Psoas muscle (tissue), 8 donors: ENCODE measurements around the gene LDLRAD4. TPM values are rescaled to one million over a fixed set of nuclear protein-coding genes. Genes with fewer than 3 reads are reported as not detected.

ENCODE experiments used
- ATAC-seq, 4 donors: fragments of 200-7000 bp; cut with Tn5 transposase; one replicate each; pipeline ENCODE4 v1.9.1; 2020; ENCODE audit warnings: moderate library complexity in 3 of 4, mild to moderate bottlenecking in 2 of 4
- DNase-seq, 2 donors: peaks; one replicate each; pipeline ENCODE4 v3.0.0-alpha.2; 2020
- H3K27ac ChIP-seq: fragments of 200-600 bp; one replicate; pipeline ENCODE4 v1.8.0; 2022
- H3K27me3 ChIP-seq, 3 donors: fragments of 200-600 bp in 1 of 3; one replicate each; pipeline versions ENCODE4 v1.6.1 to v1.8.0; 2013 to 2022; ENCODE audit warnings: low read length in 2 of 3, mild to moderate bottlenecking in 2 of 3, moderate library complexity in 1 of 3; ENCODE audit not compliant: insufficient read depth in 3 of 3
- H3K36me3 ChIP-seq, 2 donors: fragments of 200-600 bp in 1 of 2; one replicate each; pipeline versions ENCODE4 v1.6.1 to v1.8.0; 2013 to 2022; ENCODE audit warnings: low read depth in 1 of 2, mild to moderate bottlenecking in 1 of 2, moderate library complexity in 1 of 2; ENCODE audit not compliant: insufficient read depth in 1 of 2
- H3K4me1 ChIP-seq: fragments of 200-600 bp; one replicate; pipeline ENCODE4 v1.8.0; 2022
- H3K4me3 ChIP-seq: fragments of 200-600 bp; one replicate; pipeline ENCODE4 v1.8.0; 2022; ENCODE audit warnings: mild to moderate bottlenecking
- H3K9me3 ChIP-seq: fragments of 200-600 bp; one replicate; pipeline ENCODE4 v1.8.0; 2022
- WGBS, 3 donors: extraction: QIAGEN DNeasy Blood & Tissue Kit; methylation state at CpG; one replicate each; pipeline versions ENCODE4 v1.1.6 to v1.1.7; 2013; 5-methylcytosine and 5-hydroxymethylcytosine counted together
- intact Hi-C, 2 donors: fragments of 100-400 bp; cut with DNase I; formaldehyde crosslinking; loops; one replicate each; pipeline versions ENCODE4 v1.11.0 to v1.14.2; 2022
- polyA plus RNA-seq, 3 donors: library from polyadenylated mRNA; stranded (reverse); fragments of 200-250 nt; gene quantifications; one replicate each; pipeline ENCODE4 v1.2.3, GENCODE V29; 2013
- total RNA-seq, 4 donors: library from RNA; stranded (reverse); fragmentation: NEBNext Ultra II Directional in 2 of 4; extraction: Animal tissue kit (Norgen Biotek cat#: 25700) in 2 of 4; gene quantifications; one replicate each; pipeline versions ENCODE4 v1.2.1 to v1.2.4, GENCODE V29; 2021 to 2023
- TF ChIP-seq, protein P1 (sequence below): fragments of 200-600 bp; IDR thresholded peaks from one replicate; pipeline ENCODE4 v1.8.0; 2022; ENCODE audit warnings: antibody characterized with exemption
- donor health status: healthy with polysubstance abuse.
- donor health status: DM: no; HTN: no; CAD: no; lungs with moderate emphysema.
- donor health status: Bipolar disorder and iron deficiency.
- donor health status: healthy.
- donor health status: DM: yes; HTN: yes; CAD: no.
- donor health status: DM: no; HTN: no; CAD: no.
- donor health status: DM: no; HTN: no; CAD: no.
- donor health status: DM: yes; HTN: yes; CAD: no.

The LDLRAD4 gene
- total and polyA plus RNA-seq, 7 donors, result 1.8 to 13.9 (median 3.8) TPM

DNA sequence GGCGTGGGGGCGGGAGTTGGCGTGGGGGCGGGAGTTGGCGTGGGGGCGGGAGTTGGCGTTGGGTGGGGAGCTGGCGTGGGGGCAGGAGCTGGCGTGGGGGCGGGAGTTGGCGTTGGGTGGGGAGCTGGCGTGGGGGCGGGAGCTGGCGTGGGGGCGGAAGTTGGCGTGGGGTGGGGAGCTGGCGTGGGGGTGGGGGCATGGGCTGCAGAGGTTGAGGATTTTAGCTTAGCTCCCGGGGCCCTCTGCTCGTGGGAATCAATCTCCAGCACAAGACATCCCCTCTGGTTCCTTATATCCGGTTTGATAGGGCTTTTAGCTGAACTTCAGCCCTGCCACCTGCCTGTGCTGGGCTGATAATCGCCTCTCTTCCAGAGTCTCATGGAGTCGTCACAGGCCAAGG is 177.0 kb downstream of the LDLRAD4 start:
- no peak overlapping the region for H3K4me3 ChIP-seq
- TF ChIP-seq, protein P1, sequence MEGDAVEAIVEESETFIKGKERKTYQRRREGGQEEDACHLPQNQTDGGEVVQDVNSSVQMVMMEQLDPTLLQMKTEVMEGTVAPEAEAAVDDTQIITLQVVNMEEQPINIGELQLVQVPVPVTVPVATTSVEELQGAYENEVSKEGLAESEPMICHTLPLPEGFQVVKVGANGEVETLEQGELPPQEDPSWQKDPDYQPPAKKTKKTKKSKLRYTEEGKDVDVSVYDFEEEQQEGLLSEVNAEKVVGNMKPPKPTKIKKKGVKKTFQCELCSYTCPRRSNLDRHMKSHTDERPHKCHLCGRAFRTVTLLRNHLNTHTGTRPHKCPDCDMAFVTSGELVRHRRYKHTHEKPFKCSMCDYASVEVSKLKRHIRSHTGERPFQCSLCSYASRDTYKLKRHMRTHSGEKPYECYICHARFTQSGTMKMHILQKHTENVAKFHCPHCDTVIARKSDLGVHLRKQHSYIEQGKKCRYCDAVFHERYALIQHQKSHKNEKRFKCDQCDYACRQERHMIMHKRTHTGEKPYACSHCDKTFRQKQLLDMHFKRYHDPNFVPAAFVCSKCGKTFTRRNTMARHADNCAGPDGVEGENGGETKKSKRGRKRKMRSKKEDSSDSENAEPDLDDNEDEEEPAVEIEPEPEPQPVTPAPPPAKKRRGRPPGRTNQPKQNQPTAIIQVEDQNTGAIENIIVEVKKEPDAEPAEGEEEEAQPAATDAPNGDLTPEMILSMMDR, result no peak
- no peaks in the 10 kb centered on the region for H3K27me3 ChIP-seq
- intact Hi-C loops, result no loop called here
- ATAC-seq (no peak), DNase-seq (no peak)
- WGBS, 3 donors, result 91 to 97% (median 94%) methylated on average over 12 to 22 of the region's 22 CpGs
- no peaks in the 10 kb centered on the region for H3K36me3 ChIP-seq
- H3K27ac ChIP-seq, result no peak overlapping the region
- no peaks in the 10 kb centered on the region for H3K4me1 ChIP-seq
- H3K9me3 ChIP-seq, result no peaks in the 10 kb centered on the region

DNA sequence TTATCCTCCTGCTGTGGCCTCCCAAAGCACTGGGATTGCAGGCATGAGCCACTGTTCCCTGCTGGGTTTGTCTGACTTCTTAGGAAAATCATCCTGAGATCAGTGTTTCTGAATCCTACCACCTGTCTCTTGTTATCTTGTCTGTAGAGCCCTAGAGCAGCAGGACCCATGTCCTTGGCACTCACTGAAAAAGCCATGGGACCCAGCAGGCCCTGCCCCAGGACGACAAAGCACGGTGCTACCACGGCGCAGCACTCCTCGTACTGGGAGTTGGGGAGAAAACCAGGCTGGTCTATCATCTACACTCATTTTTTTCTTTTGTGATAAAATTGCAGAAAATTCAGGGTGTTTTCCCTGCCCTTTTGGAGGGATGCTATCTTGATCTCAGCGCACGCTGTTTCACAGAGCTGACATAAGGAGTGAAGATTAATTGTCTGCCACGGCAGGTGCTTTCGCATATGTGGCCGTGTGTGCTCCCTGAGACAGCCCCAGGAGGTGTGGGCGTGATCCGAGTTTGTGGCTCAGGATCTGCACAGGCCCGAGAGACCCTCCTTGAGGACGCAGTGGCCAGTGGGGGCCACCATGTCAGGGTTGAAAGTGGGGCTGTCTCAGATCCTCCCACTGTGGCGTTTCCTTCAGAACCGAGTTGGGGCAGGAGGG is 179.1 kb downstream of the LDLRAD4 start:
- WGBS, 3 donors, result 85 to 92% (median 86%) methylated on average over 16 of the region's 16 CpGs

DNA sequence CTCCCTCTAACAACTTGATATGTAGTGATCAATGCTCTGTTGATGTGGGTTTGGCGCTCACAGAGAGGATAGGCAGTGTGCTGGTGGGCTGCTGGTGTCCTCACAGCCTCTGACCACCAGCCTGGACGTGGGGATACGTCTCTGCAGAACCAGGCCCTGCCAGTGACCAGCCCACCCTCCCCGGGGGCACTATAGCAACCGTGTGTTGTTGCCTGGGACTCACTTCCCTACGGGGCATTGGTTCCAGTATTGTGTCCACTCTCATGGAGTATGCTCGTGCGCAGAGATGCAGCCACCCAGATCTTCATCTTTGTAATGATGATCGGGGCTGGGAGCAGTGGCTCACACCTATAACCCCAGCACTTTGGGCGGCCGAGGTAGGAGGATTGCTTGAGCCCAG is 180.1 kb downstream of the LDLRAD4 start:
- Histone ChIP-seq H3K9me3 (no peaks in the 10 kb centered on the region), H3K4me3 (no peak overlapping the region), H3K36me3 (no peaks in the 10 kb centered on the region), H3K4me1 (no peaks in the 10 kb centered on the region), H3K27me3 (no peaks in the 10 kb centered on the region), H3K27ac (no peak overlapping the region)
- DNase-seq (no peak), ATAC-seq (no peak)
- TF ChIP-seq, protein P1, result no peak
- 92 to 95% (median 93%) methylated on average over 11 of the region's 11 CpGs for WGBS, 3 donors
- intact Hi-C loops, result no loop called here

More for the DNA sequence above, 179.1 kb downstream of the LDLRAD4 start:
- Histone ChIP-seq H3K9me3 (no peaks in the 10 kb centered on the region), H3K36me3 (no peaks in the 10 kb centered on the region), H3K4me3 (no peak overlapping the region), H3K27me3 (no peaks in the 10 kb centered on the region), H3K4me1 (no peaks in the 10 kb centered on the region), H3K27ac (no peak overlapping the region)
- TF ChIP-seq, protein P1, result no peak
- no peak for ATAC-seq
- intact Hi-C loops, result no loop called here
- no peak for DNase-seq

DNA sequence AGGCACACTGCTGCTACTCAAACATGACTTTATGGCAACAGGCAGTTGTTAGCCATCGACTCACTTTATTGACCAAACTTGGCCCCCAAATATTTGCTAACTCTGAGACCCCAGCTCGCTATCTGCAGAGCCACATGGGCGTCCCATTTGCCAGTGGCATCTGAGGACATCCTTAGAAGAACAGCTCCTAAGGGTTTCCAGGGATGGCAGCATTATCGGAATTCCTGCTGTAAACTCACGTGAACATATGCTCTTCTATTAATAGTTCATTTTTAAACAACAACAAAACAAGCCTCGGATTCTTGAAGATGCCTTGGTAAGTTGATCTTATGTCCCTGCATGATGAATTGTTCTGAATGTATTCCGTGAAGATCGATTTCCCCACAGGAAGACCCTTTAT is 181.0 kb downstream of the LDLRAD4 start:
- no peaks in the 10 kb centered on the region for H3K36me3 ChIP-seq
- H3K9me3 ChIP-seq, result no peaks in the 10 kb centered on the region
- intact Hi-C loops, result no loop called here
- no peak for DNase-seq
- H3K27ac ChIP-seq, result no peak overlapping the region
- no peaks in the 10 kb centered on the region for H3K4me1 ChIP-seq
- no peak overlapping the region for H3K4me3 ChIP-seq
- no peaks in the 10 kb centered on the region for H3K27me3 ChIP-seq
- no peak for ATAC-seq
- TF ChIP-seq, protein P1, result no peak
- WGBS, 3 donors, result 67 to 77% (median 70%) methylated on average over 8 of the region's 8 CpGs
